ENCODE data around the gene DSCAM. TPM values are rescaled to one million over a fixed set of nuclear protein-coding genes. Genes with fewer than 3 reads are reported as not detected.

DSCAM gene
- total RNA-seq, 1 donor from 2014 or later, result not detected

DNA sequence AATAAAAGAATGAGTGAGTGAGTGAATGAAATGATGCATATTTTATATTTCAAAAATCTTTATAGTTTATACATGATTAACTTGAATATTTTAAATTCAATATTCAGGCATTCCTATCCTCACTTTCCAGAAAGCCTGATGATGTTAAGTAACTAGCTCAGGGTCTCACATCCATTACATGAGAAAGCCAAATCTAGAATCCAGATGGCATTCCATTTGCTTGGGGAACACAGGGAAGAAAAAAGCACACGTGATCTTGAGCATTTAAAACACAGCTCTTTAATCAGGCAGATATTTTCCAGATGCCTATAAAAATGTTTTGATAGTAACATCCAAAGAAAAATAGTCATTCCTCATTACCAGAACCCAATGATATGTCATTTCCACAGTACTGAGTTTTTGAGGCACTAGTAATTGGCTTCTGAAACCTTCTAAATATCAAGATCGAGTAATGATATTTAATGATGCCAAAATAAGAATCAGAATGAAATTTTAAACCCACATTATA, 291.9 kb downstream of the DSCAM start:
- Histone ChIP-seq H3K27me3 (no peaks in the 10 kb centered on the region), H3K27ac (no peak overlapping the region), H3K9me3 (no peaks in the 10 kb centered on the region), H3K4me1 (no peaks in the 10 kb centered on the region), H3K36me3 (no peaks in the 10 kb centered on the region), H3K4me3 (no peak overlapping the region)
- TF ChIP-seq, protein P1, sequence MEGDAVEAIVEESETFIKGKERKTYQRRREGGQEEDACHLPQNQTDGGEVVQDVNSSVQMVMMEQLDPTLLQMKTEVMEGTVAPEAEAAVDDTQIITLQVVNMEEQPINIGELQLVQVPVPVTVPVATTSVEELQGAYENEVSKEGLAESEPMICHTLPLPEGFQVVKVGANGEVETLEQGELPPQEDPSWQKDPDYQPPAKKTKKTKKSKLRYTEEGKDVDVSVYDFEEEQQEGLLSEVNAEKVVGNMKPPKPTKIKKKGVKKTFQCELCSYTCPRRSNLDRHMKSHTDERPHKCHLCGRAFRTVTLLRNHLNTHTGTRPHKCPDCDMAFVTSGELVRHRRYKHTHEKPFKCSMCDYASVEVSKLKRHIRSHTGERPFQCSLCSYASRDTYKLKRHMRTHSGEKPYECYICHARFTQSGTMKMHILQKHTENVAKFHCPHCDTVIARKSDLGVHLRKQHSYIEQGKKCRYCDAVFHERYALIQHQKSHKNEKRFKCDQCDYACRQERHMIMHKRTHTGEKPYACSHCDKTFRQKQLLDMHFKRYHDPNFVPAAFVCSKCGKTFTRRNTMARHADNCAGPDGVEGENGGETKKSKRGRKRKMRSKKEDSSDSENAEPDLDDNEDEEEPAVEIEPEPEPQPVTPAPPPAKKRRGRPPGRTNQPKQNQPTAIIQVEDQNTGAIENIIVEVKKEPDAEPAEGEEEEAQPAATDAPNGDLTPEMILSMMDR (IDR thresholded peaks at IDR 0.05), result no peak
- no peak for DNase-seq (ENCODE audit: low spot score in 2 of 2)
- intact Hi-C loops (cut with DNase I), result no loop called here

DNA sequence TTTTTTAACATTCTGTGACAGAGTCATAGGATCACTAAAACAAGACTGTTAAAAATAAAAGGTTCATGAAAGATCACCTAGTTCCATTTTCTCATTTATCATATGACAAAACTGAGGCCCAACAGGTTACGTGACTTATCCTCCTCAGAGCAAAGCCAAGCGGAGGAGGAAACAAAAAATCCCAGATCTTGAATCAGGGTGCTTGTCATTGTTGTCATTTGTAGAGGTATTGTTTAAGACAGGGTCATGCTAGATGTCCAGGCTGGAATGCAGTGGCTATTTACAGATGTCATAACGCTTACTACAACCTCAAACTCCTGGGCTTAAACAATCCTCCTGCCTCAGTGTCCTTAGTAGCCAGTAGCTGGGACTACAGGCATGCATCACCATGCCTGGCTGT, 293.2 kb downstream of the DSCAM start:
- TF ChIP-seq, protein P1 (IDR thresholded peaks at IDR 0.05), result no peak
- Histone ChIP-seq H3K4me1 (no peaks in the 10 kb centered on the region), H3K36me3 (no peaks in the 10 kb centered on the region), H3K27ac (no peak overlapping the region), H3K4me3 (no peak overlapping the region), H3K27me3 (no peaks in the 10 kb centered on the region), H3K9me3 (no peaks in the 10 kb centered on the region)
- no peak for DNase-seq (ENCODE audit: low spot score in 2 of 2)
- intact Hi-C loops (cut with DNase I), result no loop called here

DNA sequence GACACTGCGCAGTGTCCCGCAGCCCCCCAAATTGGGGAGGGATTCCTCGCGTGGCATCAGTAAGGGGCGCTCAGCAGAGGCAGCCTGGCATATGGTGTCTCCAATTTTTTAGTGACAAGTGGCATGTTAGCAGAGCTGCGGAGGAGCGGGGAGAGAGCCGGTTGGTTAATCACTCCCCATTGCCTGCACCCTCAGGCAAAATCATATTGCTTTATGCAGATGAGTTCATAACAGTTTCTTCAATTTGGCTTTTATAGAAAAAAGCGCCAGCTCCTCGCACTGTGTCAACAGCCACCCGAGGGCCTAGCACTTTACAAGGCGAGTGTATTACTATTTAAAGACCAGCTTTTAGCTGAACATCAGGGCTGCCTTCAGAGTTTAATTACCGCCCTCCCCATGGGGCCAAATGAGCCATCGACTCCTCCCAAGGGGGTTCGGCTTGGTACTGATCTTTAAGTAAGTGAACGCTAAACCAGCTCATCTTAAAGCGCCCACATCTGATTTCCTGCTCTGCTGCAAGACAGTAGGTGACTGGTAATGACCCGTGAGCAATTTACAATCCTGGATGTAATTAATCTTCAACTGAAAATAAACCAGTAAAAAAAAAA, 298.9 kb downstream of the DSCAM start:
- H3K4me1 ChIP-seq, result no peaks in the 10 kb centered on the region
- H3K27me3 ChIP-seq, result no peaks in the 10 kb centered on the region
- intact Hi-C loops (cut with DNase I), result no loop called here
- DNase-seq (ENCODE audit: low spot score in 2 of 2), result no peak
- no peaks in the 10 kb centered on the region for H3K36me3 ChIP-seq
- TF ChIP-seq, protein P1 (IDR thresholded peaks at IDR 0.05), result no peak
- H3K27ac ChIP-seq, result no peak overlapping the region
- H3K9me3 ChIP-seq, result no peaks in the 10 kb centered on the region
- no peak overlapping the region for H3K4me3 ChIP-seq

DNA sequence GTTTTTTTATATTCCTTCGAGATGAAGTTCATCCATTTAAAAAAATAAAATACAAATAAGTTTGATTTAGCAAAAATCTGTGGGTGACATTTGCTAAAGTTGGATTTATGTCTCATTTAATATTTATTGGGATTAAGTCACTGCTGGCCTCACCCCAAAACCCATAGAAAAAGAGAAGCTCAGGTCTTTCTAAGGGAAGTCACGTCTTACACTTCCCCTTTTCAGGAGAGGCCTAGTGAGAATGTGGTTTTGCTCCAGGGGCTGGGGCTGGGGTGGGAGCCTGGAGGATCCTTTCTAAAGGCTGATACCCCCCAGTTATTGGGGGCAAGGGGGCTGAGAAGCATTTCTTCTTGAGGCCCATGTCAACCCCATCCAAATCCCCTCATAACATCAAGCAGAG, 300.3 kb downstream of the DSCAM start:
- TF ChIP-seq, protein P1 (IDR thresholded peaks at IDR 0.05), result no peak
- Histone ChIP-seq H3K9me3 (no peaks in the 10 kb centered on the region), H3K4me1 (no peaks in the 10 kb centered on the region), H3K4me3 (no peak overlapping the region), H3K27me3 (no peaks in the 10 kb centered on the region), H3K27ac (no peak overlapping the region), H3K36me3 (no peaks in the 10 kb centered on the region)
- intact Hi-C loops (cut with DNase I), result no loop called here
- DNase-seq (ENCODE audit: low spot score in 2 of 2), result no peak

DNA sequence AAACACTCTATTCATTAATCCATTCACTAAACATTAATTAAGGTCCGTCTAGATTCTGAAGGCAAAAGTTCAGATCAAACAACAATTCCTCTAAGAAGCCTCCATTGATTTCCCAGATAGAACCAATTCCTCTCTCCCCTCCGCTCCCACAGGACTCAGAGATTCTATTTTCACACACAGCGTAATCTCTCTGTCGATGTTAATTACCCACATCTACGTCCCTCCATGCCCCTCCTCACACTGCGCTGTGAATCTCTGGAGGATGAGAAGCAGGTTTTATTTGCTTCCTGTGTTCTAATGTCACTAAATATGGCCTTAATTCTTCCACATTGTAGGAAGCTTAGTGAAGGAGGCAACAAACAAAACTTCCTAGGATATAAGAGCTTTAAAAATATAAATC, 306.7 kb downstream of the DSCAM start:
- H3K4me3 ChIP-seq, result no peak overlapping the region
- intact Hi-C loops (cut with DNase I), result no loop called here
- H3K9me3 ChIP-seq, result no peaks in the 10 kb centered on the region
- no peaks in the 10 kb centered on the region for H3K27me3 ChIP-seq
- no peaks in the 10 kb centered on the region for H3K4me1 ChIP-seq
- TF ChIP-seq, protein P1 (IDR thresholded peaks at IDR 0.05), result no peak
- no peaks in the 10 kb centered on the region for H3K36me3 ChIP-seq
- DNase-seq (ENCODE audit: low spot score in 2 of 2), result no peak
- H3K27ac ChIP-seq, result no peak overlapping the region

DNA sequence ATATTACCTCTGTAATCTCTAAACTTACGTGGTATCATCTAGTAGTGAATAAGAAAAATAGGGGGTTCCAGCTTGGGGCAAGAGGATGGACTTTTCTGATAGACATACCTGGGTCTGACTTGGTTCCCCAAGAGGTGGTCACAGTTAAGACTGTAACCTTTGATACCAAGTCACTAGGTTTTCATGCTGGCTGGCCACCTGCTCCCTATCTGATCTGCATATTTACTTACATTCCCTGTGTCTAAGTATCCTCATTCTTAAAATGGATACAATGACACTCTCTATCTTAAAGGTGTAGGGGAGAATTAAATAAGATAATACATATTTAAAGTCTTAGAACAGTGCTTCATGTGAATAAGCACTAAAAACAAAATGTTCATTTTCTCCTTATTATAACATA, 312.1 kb downstream of the DSCAM start:
- intact Hi-C loops (cut with DNase I), result no loop called here
- Histone ChIP-seq H3K27me3 (no peaks in the 10 kb centered on the region), H3K4me3 (no peak overlapping the region), H3K36me3 (no peaks in the 10 kb centered on the region), H3K4me1 (no peaks in the 10 kb centered on the region), H3K27ac (no peak overlapping the region), H3K9me3 (no peaks in the 10 kb centered on the region)
- no peak for DNase-seq (ENCODE audit: low spot score in 2 of 2)
- TF ChIP-seq, protein P1 (IDR thresholded peaks at IDR 0.05), result no peak
